NCI-H1930 (cell line): ENCODE data around the gene C1orf210.

ENCODE experiments used
- DNase-seq, 2 experiments: peaks; one replicate each; lab custom pipeline; 2025; lab: John Stamatoyannopoulos, UW

C1orf210 gene

DNA sequence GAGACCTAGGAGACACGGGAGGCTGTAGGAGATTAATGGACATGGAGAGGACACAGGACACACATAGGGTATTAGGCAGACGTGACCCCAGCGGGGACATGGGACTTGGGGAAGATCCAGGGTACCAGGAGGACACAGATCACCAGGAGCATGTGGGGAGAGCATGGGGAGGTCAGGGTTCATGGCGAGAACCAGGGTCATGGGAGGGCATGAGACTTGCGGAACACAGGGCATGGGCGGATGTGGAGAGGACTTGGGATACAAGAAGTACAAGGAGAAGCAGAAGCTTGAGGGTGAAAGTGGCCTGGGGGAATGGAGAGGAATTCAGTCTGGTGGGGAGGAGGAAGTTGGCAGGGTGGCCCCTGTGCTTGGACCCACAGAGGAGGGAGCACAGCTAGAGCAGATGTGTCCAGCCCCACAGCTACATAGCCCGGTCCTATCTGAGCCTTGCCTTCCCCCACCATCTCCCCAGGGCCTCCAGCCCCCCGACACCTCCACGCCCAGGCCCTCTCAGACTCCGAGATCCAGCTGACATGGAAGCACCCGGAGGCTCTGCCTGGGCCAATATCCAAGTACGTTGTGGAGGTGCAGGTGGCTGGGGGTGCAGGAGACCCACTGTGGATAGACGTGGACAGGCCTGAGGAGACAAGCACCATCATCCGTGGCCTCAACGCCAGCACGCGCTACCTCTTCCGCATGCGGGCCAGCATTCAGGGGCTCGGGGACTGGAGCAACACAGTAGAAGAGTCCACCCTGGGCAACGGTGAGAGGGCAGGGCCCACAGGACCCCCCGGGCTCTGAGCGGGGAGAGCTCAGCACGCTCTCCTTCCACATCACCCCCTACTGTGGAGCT lies 27.5 kb upstream of the C1orf210 start:
- no peak for DNase-seq

DNA sequence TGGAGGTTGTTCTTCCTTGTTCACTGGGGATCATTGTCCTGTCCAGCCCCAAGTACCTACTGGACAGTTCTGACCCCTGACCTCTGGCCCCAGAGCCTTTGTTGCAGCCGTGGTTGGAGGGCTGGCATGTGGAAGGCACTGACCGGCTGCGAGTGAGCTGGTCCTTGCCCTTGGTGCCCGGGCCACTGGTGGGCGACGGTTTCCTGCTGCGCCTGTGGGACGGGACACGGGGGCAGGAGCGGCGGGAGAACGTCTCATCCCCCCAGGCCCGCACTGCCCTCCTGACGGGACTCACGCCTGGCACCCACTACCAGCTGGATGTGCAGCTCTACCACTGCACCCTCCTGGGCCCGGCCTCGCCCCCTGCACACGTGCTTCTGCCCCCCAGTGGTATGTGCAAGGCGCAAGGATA lies 26.8 kb upstream of the C1orf210 start:
- DNase-seq: no peak

DNA sequence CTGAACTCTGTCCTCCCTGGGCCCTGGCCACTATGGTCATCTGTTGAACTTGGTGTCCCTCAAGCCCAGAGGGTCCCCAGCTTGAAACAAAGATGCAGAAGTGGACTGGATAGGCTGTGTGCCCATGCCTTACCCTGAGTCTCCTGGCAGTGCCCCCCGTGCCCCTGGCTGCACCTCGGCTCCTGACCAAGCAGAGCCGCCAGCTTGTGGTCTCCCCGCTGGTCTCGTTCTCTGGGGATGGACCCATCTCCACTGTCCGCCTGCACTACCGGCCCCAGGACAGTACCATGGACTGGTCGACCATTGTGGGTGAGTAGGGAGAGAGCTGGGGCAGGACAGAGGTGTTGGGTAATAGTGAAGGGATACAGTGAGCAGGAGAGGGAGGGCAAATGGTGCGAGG lies 26.1 kb upstream of the C1orf210 start:
- no peak for DNase-seq

DNA sequence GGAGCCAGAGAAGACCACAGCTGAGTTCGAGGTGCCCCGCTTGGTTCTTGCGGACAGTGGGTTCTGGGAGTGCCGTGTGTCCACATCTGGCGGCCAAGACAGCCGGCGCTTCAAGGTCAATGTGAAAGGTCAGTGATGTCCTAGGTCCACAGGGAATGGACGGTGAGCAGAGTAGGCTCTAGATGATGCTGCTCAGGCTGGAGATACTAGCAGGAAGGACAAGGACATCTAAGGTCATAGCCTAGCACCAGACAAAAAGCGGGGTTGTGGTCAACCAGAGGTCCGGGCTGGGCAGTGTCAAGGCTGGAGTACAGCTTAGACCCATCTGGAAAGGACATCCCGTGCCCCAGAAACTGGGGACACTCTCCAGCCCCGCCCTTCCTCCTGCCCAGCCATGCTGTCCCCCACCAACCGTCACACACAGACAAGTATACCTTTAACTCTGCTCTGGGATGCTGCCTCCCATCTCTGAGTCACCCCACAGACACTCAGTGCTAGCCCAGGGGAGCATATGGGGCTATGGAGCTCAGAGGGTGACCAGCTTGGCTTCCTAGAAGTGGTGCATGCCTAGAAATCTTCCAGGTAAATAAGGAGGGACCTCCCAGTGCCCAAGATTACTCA lies 24.1 kb upstream of the C1orf210 start:
- no peak for DNase-seq

DNA sequence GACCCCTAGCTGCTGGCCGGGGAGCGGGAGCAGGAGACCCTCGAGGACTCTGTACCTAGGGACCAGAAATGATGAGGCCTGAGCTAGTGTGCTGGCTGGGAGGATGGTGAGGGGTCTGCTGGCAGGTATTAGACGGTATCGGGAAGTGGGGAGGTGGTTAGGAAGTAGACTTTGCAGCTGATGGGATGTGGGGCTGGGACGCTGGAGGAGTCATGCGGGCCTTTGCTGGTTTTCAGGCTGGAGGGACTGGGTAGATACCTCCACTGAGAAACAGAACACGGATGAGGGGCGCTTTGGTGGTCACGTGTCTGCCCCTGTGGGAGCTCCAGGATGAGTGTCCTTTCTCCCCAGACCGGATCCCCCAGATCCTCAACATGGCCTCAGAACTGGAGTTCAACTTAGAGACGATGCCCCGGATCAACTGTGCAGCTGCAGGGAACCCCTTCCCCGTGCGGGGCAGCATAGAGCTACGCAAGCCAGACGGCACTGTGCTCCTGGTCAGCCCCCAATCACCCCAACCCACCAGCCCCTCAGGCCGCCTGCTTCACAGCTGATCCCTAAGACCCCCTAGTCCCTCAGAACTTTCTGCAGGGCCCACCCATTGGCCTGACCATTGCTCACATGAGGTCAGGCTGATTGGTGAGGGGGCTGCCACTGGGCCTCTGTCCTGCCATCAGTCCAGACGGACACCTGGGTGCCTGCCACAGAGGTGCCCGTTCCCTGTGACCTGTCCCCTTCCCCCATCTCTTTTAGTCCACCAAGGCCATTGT lies 23.4 kb upstream of the C1orf210 start:
- DNase-seq: no peak

DNA sequence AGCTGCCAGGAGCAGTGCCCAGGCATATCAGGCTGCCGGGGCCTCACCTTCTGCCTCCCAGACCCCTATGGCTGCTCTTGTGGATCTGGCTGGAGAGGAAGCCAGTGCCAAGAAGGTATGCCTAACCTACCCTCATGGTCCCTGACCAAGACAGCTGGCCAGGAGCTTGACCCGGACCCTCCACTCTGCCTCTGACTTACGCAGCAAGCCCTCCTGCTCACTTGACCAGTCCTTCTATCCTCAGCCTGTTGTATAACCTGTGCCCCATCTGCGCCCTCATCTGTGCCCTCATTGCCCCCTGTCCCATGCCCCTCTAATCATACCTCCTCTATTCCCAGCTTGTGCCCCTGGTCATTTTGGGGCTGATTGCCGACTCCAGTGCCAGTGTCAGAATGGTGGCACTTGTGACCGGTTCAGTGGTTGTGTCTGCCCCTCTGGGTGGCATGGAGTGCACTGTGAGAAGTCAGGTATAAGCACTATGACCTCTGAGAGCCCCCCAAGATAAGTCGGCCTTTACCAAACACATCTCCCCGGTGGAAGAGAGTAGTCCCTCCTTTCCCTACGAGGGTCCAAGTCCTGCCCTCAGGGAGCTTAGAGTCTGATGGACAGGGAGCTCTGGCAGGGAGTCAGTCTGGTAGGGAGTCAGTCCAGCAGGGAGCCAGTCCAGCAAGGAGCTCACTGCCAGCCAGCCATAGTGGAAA lies 22.2 kb upstream of the C1orf210 start:
- no peak for DNase-seq

DNA sequence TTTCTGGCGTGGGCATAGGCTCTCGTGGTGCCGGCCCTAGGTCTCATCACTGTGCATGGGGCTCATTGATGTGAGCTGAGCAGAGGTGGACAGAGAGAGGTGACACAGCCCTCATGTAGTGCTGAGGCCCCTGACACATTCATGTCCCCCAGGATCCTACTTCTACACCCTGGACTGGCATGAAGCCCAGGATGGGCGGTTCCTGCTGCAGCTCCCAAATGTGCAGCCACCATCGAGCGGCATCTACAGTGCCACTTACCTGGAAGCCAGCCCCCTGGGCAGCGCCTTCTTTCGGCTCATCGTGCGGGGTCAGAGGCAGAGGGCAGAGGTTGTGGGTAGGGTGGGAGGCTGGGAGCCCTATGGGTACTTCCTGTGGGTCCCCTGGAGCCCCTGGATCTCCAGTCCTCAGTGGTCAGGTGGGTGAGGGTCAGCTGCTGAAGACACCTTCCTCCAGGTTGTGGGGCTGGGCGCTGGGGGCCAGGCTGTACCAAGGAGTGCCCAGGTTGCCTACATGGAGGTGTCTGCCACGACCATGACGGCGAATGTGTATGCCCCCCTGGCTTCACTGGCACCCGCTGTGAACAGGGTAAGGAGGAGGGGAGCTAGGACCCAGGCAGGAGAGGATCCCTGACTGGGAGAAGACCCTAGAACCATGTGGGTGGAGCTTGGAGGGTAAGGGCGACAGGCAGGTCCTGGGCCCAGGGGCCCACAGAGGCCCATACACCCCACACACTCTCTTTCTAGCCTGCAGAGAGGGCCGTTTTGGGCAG lies 21.5 kb upstream of the C1orf210 start:
- DNase-seq: no peak

DNA sequence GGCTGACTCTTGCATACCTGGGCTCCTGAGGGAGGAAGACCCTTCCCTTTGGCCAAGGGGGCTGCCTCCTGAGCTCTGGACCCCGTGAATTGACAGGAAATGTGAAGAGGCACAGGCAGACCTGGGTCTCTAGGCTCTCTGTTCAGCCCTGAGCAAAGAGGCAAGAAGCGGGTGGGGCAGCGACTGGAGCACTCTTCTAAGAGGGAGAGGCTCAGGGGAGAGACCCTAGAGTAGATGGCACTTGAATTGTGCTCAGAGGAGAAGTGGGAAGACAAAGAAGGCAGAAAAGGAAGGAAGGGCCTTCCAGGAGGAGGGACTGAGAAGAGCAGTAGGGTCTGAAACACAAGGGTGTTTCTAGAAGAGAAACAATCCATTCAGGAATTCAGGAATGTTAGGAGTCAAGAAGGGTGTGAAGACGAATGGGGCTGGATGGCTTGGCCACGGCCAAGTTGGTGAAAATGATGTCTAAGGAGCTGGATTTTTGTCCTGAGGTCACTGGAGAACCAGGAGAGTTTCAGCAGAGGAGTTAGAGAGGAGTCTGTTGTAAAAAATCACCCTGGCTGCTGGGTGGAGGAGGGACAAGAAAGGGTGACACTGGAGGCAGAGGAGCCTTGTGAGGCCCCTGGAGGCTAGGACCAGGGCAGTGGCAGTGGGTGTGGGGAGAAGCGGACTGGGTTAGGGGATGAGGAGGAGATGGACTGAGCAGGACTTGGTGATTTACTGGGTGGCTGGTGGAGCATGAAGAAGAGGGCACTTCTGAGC lies 20.7 kb upstream of the C1orf210 start:
- no peak for DNase-seq

DNA sequence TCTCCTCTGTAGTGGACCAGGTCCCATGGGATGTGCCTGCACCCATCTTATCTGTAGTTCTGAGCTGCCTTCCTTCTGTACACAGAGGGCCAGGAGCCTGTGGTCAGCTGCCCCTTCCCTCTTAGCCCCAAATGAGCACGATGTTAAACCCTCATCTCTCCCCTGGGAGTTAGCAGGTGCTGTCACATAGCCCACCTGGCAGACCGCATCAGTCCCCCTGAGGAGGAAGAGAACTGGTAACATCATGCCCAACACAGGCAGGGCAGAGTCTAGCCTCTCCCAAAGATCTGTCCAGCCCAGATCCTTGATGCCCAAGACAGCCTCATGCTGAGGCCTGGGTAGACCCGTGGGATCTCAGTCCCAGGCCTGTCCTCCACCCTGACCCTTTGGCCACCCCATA lies 20.1 kb upstream of the C1orf210 start:
- DNase-seq: no peak

DNA sequence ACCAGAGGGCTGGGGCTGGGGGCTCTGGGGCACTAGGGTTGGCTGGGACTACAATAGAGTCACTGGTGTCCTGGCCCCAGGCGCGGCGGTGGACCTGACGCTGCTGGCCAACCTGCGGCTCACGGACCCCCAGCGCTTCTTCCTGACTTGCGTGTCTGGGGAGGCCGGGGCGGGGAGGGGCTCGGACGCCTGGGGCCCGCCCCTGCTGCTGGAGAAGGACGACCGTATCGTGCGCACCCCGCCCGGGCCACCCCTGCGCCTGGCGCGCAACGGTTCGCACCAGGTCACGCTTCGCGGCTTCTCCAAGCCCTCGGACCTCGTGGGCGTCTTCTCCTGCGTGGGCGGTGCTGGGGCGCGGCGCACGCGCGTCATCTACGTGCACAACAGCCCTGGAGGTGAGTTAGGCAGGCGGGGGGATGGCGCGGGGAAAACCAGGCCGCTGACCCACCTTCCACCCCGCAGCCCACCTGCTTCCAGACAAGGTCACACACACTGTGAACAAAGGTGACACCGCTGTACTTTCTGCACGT lies 19.5 kb upstream of the C1orf210 start:
- DNase-seq: no peak

DNA sequence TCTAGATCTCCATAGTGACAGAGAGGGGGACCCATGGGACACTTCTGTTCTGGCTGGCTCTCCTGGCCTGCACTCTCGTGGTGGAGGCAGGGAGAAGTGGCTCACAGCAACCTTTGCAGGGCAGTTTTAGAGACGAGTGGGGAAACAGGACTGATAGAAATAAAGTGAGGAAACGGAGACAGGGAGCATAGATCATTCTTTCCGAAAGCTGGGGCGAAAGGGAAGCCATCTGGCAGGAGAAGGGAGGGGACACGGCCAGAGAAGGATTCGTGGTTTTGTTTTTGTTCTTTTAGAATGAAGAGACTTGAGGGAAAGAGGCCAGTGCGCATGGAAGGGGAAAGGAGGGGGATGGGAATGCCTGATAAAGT lies 18.9 kb upstream of the C1orf210 start:
- DNase-seq: no peak

DNA sequence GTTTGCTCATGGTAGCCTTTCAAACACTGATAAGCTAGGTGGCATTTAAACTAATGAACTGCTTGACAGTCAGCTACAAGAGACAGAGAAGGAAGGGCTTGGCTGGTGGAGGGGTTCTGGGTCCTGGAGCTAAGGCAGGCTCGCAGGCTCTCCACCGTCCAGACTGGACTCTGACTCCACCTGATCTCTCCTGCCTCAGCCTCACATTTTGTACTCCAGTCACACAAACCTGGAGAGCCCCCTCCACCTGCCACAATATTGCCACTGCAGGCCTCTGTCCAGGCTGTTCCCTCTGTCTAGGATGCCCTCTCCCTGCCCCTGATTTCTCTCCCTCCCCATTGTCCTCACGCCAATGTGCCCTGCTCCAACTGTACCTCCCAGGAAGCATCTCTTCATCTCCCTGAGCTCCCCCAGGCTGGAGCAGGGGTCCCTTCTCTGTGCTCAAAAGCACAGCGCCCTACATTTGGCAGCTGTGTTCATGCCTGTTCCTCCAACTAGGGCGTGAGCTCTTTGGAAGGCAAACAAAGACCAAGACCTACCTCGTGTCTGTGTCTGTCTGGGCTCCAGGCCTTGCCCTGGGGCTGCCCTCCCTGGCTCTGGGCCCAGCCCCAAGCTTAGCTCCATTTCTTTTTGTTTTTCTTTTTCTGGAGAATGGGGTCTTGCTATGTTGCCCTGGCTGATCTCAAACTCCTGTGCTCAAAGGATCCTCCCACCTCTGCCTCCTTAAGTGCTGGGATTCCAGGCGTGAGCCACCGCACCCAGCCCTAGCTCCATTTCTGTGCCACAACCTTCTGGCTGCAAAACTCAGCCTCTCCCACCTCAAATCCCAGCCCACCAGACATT lies 18.3 kb upstream of the C1orf210 start:
- no peak for DNase-seq

DNA sequence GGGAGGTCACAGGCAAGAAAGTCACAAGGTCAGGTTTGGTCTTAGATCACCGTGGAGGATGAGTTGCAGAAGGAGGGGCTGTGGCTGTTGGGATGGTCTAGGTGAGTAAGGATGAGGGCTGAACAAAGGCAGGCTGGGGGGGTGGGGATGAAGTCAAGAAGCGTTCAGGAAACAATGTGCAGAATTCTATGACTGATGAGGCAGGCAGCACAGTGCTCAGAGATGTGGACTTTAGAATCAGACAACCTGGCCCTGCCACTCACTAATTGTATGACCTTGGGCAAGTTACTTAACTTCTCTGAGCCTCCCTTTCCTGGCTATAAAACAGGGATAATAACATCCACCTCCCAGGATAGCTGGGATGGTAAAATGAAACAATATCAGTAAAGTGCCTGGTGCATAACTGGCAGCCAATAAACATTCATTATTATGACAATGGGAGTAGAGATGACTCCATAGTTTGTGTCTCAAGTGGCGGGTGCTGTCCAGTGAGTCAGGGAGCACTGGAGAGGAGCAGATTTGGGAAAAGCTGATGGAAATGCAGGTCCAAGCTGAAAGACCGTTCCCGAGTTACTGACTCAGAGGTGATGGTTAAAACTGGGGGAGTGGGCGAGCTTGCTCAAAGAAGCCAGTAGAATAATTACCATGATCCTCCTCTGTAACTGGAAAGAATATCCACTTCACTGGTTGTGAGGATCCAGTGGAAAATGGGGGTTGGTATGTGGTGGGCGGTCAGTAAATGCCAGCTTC lies 17.5 kb upstream of the C1orf210 start:
- no peak for DNase-seq

DNA sequence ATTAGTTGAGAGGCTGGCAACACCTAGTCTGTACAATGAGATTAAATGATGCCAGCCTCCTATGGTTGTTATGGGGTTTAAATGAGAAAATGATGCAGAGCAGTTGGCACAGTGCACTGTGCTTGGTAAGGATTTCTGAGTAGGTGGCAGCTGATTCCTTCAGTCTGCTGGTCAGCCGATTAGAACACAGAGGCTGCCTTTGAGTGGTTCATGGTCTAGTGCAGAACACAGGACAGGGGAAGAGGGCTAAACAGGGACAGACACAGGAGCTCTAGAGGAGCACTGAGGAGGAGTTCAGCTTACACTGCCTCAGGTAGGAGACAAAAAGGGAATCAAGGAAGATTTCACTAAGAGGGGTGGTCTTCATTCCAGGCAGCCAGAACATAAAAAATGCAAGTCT lies 16.8 kb upstream of the C1orf210 start:
- no peak for DNase-seq

DNA sequence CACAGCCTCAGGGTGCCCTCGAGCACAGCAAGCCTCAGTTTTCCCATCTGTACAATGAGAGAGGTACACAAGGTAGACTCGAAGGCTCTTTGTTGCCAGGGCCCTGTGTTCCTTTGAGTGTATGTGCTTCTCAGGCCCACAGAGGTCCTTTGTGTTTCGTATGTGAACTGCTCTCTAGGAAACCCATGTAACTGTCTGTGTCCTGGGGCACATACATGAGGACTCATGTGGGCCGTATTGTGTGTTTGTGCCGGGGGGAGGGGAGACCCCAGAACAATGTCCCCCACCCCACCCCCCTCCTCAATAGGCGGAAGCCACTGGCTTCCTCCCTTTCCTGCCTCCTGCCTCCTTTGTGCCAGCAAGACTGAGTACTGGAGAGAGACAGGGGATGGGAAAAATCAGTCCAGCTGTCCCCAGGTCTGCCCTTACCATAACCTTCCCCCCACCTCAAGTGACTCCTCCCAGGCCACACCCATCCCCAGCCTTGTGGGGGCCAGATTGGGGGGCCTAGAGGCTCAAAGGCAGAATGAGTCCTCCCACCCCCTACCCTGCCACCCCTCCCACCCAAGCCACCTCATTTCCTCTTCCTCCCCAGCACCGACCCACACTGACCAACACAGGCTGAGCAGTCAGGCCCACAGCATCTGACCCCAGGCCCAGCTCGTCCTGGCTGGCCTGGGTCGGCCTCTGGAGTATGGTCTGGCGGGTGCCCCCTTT lies 15.2 kb upstream of the C1orf210 start, which contains the start of gene TIE1:
TIE1 (plus strand) TSS at position 605 of the 717 bp plus-strand sequence; CDS start at position 695, 90 bp downstream.
- no peak for DNase-seq

DNA sequence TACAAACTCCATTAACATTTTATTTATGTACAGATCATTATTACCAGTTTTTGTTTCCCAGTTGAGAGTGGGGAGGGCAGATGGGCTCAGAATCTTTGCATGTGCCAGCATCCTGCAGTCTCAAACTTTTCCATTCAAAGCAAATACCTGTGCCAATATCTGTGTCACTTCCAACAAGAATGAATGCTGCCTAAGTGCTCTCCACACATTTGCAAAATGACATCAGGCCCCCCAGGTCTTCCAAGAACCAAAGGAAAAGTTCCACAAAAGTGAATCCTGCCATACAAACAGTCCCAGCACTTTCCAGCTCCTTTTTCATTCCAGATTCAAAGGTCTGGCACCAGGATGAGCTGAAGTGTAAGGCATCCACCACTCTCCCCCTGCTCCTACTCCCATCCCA lies 13.7 kb upstream of the C1orf210 start:
- DNase-seq: no peak

DNA sequence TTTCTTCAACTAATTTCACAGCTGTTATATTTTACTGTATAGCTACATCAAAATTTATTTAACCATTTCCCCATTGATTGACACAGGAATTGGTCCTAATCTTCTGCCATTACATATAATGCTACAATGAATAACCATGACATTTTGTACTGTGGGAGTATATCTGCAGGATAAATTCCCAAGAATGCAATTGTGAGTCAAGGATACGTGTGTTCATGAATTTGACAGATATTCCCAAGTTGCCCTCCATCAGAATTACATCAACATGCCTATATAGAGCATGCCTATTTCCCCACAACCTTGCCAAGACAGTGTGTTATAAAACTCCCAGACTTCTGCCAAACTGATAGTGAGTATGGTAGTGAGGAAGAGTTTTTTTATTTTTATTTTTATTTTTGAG lies 12.7 kb upstream of the C1orf210 start:
- DNase-seq: no peak

DNA sequence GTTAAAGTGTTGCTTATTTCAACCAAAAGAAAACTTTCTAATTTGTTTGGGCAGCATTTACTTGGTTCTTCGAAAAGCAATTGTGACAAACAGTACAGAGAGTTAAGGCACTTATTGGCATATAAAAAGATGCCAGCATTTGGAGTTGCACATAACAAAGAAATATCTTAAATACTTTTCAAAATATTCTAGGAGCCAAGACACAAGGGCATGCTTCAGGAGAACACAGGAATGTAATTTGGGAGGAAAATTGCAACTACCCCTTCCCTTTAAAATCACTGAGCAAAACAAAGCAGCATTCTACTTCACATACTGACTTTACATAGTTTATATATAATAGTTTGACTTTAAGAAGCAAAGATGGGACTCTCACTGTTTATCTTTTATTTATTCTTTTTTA lies 10.8 kb upstream of the C1orf210 start:
- DNase-seq: no peak
